HG02678 (cell line): ENCODE measurements around the gene MYNN.

Source experiments
- ATAC-seq: cut with Tn5 transposase; IDR thresholded peaks from one replicate; pipeline ENCODE4 v1.9.1; 2021; ENCODE audit warnings: mild to moderate bottlenecking, moderate library complexity; ENCODE audit not compliant: unreplicated experiment

The MYNN gene

DNA sequence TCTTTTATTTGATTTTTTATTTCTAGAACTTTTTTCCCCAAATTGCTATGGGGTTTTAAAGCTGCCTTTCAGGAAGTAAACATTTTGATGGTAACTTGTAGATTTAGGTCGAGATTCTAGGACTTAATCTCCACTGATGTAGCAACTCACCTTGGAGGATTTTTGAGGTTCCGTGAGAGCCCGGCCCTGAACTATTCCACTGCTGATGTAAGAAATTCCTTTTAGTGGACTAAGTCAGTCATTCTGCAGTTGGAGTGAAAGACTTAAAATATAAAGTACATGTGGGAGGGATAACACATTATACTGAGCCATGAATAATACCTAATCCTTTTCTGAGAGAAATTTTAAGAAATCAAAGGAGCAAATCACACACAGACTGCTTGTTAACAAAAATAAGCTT lies 52.1 kb downstream of the MYNN start:
- no peak for ATAC-seq

DNA sequence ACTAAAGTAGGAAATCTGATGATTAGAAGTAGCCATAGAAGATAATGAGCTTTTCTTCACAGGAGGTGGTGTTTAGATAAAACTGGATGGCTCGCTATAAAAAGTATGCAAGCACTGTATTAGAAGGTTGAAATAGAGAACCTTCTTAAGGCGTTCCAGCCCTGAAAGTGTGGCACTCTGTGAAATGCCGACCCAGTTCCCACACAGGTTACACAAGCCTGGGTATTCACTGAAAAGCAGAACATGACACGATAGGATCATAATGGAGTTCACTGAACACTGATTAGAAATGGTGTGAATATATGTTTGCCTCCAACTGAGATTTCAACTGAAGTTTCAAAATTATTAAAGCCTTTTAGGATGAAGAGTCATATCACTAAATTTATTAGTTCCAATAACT lies 54.5 kb downstream of the MYNN start:
- no peak for ATAC-seq

DNA sequence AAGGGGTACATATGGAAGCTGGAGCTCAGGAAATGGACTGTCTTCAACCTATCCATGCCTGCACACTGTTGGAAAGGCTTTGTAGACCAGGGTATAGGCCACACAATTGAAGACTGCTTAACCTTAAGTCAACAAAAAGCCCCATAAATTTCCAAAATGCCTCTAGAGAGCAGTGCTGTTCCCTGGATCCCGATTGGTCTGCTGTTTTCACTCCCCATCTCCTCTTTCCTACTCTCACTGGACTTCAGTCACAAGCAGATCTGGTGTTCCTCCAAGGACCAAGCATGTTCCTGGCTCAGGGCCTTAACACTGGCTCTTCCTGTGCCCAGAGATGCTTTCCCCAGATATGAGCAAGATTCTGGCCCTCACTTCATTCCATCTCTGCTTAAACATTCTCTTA lies 62.3 kb downstream of the MYNN start:
- no peak for ATAC-seq

GRCh38 chr3:169836078-169836941 lies 63.1 kb downstream of the MYNN start:
- ATAC-seq = peak; percentile 93

DNA sequence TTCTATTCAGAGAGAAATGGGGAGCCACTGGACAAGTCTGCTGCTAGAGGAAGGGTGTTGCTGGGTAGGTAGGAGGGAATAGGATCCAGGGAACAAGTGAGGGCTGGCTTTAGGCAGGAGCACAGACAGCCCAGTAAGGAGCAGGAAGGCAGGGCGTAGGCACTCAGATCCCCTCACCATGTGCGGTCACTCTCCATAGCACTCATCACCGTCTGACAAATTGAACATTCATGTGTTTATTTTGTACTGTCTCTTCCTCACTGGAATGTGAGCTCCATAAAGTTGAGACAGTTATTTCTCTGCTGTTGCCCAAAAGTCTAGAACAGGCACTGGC lies 63.7 kb downstream of the MYNN start:
- ATAC-seq = no peak

GRCh38 chr3:169838511-169839030 lies 65.4 kb downstream of the MYNN start:
- ATAC-seq = no peak
